Measurements from ENCODE around the gene DYNC1I1. TPM values are rescaled to one million over a fixed set of nuclear protein-coding genes. Genes with fewer than 3 reads are reported as not detected.

The DYNC1I1 gene
- total RNA-seq, 2 experiments from 2014 or later = not detected

DNA sequence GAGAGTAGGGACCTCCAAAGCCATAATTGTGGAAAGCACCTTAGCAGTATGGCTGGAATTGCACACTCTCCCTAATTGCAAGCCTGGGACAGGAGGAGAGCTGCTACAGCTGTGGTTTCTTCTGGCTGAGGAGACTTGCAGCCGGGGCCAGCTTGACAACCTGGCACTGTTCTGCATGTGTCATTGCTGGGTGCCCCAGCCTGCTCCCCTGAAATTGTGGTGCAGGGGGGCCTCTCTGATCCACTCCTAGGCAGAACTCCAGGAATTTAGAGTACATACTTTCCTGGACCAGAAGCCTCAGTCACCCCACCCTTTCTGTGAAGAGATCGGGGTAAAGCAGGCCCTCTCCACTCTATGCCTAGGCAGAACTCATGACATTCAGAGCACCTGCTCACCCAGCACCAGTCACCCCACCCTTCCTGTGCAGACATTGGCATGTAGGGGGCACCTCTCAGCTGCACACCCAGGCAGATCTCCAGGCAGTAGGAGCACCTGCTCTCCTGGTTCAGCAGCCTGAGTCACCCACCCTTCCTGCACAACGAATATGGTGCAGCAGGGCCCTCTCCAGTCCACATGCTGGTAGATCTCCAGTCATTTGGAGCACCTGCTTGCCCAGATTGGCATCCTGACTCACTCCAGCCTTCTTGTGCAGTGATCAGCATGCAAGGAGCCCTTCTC, 34.4 kb upstream of the DYNC1I1 start:
- H3K4me3 Mint-ChIP-seq = no peak overlapping the region
- ChIA-PET CTCF (no interaction called here), POLR2A (no interaction called here)
- H3K9me3 Mint-ChIP-seq = no peaks in the 10 kb centered on the region
- DNase-seq (no peak), ATAC-seq (no peak)
- H3K4me1 Mint-ChIP-seq (ENCODE audit: low read depth) = no peaks in the 10 kb centered on the region
- TF ChIP-seq, protein P1, sequence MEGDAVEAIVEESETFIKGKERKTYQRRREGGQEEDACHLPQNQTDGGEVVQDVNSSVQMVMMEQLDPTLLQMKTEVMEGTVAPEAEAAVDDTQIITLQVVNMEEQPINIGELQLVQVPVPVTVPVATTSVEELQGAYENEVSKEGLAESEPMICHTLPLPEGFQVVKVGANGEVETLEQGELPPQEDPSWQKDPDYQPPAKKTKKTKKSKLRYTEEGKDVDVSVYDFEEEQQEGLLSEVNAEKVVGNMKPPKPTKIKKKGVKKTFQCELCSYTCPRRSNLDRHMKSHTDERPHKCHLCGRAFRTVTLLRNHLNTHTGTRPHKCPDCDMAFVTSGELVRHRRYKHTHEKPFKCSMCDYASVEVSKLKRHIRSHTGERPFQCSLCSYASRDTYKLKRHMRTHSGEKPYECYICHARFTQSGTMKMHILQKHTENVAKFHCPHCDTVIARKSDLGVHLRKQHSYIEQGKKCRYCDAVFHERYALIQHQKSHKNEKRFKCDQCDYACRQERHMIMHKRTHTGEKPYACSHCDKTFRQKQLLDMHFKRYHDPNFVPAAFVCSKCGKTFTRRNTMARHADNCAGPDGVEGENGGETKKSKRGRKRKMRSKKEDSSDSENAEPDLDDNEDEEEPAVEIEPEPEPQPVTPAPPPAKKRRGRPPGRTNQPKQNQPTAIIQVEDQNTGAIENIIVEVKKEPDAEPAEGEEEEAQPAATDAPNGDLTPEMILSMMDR (IDR thresholded peaks at IDR 0.05) = no peak
- intact Hi-C loops (cut with micrococcal nuclease) = no loop called here
- H3K36me3 Mint-ChIP-seq (ENCODE audit: low read depth) = no peaks in the 10 kb centered on the region
- H3K27me3 Mint-ChIP-seq = no peaks in the 10 kb centered on the region
- H3K27ac Mint-ChIP-seq = no peak overlapping the region

DNA sequence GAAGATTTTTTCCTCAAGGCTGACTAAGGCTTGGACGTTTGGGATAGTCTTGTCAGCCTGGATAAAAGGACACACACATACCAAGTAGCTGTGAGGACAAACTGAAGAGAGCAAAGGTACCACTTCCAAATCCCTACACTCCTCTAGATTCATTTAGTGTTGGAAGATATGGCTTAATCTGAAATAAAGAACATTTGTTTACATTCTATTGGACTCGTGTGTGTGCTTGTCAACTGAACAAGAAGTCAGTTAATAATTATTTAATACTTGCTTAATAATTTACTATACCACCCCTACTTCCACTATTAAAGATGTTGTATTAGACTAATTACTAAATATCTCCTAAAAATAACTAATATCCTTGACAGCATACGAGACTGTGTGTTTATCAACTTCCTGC, 23.3 kb upstream of the DYNC1I1 start:
- no peaks in the 10 kb centered on the region for H3K4me1 Mint-ChIP-seq (ENCODE audit: low read depth)
- H3K27me3 Mint-ChIP-seq = no peaks in the 10 kb centered on the region
- intact Hi-C loops (cut with micrococcal nuclease) = no loop called here
- H3K36me3 Mint-ChIP-seq (ENCODE audit: low read depth) = no peaks in the 10 kb centered on the region
- ATAC-seq (no peak), DNase-seq (no peak)
- H3K9me3 Mint-ChIP-seq = no peaks in the 10 kb centered on the region
- ChIA-PET CTCF (interaction anchor here (1.4 kb wide), 1 partner anchor 122 kb away, joined by 4 read pairs; no protein-coding TSS in a partner anchor), POLR2A (no interaction called here)
- no peak overlapping the region for H3K27ac Mint-ChIP-seq
- H3K4me3 Mint-ChIP-seq = no peak overlapping the region
- TF ChIP-seq, protein P1 (IDR thresholded peaks at IDR 0.05) = no peak

DNA sequence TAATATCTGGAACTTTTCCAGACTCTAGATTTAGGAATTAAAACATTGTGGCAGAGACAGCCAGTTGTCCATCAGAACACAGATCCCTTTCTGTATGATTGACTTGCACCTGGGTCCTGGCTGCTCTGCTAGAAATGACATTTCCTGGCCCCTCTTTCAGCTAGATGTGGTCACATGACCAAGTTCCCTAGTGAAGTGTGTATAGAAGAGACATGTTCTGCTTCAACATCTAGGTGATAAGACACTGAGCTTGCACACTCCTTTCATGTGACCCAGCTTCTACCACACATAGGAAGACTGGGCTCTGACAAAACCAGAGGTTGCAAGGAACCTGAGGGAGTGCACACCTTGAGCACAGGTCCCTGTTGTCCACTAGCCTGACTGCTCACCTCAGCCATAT, 22.8 kb upstream of the DYNC1I1 start:
- Mint-ChIP-seq H3K4me3 (no peak overlapping the region), H3K27ac (no peak overlapping the region), H3K27me3 (no peaks in the 10 kb centered on the region), H3K9me3 (no peaks in the 10 kb centered on the region), H3K4me1 (ENCODE audit: low read depth) (no peaks in the 10 kb centered on the region), H3K36me3 (ENCODE audit: low read depth) (no peaks in the 10 kb centered on the region)
- TF ChIP-seq, protein P1 (IDR thresholded peaks at IDR 0.05) = no peak
- ATAC-seq (no peak), DNase-seq (no peak)
- POLR2A ChIA-PET = no interaction called here
- CTCF ChIA-PET = interaction anchor here (1.4 kb wide), 1 partner anchor 122 kb away, joined by 4 read pairs; no protein-coding TSS in a partner anchor
- intact Hi-C loops (cut with micrococcal nuclease) = no loop called here

DNA sequence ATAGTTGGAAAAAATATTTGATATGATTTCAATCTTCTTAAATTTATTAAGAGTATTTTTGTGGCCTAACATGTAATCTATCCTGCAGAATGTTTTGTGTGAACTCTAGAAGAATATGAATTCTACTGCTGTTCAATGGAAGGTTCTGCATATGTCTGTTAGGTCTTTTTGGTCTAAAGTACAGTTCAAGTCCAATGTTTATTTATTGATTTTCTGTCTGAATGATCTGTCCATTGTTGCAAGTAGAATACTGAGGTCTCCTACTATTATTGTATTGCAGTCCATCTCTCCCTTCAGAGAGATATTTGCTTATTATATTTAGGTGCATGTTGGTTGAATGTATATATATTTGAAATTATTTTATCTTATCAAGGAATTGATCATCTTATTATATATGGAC, 18.9 kb upstream of the DYNC1I1 start:
- Mint-ChIP-seq H3K27me3 (peaks cover 8% of the 10 kb centered on the region), H3K36me3 (ENCODE audit: low read depth) (no peaks in the 10 kb centered on the region), H3K4me1 (ENCODE audit: low read depth) (no peaks in the 10 kb centered on the region), H3K4me3 (no peak overlapping the region), H3K9me3 (peaks cover 2% of the 10 kb centered on the region), H3K27ac (no peak overlapping the region)
- ChIA-PET CTCF (no interaction called here), POLR2A (no interaction called here)
- no peak for ATAC-seq
- TF ChIP-seq, protein P1 (IDR thresholded peaks at IDR 0.05) = no peak
- no peak for DNase-seq
- intact Hi-C loops (cut with micrococcal nuclease) = no loop called here

DNA sequence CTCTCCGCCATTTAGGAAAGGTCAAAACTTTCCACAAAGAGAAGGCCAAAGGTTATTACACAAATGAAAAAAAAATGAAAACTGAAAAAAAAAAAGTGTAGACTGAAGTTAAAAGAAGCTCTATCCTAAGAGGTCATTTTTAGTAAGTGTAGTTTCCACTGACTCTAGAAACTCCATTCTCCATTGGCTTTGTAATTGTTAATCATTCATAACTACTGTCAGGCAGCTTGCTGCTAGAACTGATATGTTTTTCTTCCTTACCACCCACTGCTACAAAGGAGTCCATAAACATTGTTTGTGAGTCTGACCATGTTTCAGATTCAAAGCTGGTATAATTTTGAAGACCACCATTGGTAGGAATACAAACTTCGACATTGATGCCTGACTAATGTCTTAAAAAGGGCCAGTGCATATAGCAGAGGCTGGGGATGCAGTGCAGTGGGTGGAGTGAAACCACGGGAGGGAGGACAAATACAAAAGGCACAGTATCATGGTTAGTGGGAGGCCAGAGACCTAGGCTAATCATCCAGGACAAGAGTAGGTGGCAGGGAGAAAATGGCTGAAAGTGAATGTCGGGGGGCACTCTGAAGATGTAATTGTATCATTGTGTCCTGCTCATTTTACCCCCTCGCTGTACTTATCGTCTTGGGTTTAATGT, 16.9 kb upstream of the DYNC1I1 start:
- H3K27ac Mint-ChIP-seq = no peak overlapping the region
- H3K36me3 Mint-ChIP-seq (ENCODE audit: low read depth) = no peaks in the 10 kb centered on the region
- H3K4me1 Mint-ChIP-seq (ENCODE audit: low read depth) = no peaks in the 10 kb centered on the region
- TF ChIP-seq, protein P1 (IDR thresholded peaks at IDR 0.05) = no peak
- no peak for ATAC-seq
- POLR2A ChIA-PET = no interaction called here
- DNase-seq = no peak
- H3K27me3 Mint-ChIP-seq = peaks cover 8% of the 10 kb centered on the region
- CTCF ChIA-PET = no interaction called here
- H3K4me3 Mint-ChIP-seq = no peak overlapping the region
- H3K9me3 Mint-ChIP-seq = peaks cover 2% of the 10 kb centered on the region
- intact Hi-C loops (cut with micrococcal nuclease) = no loop called here
